ENCODE data around the gene ZPR1. TPM values are rescaled to one million over a fixed set of nuclear protein-coding genes. Genes with fewer than 3 reads are reported as not detected.

Gene ZPR1
- total and polyA plus RNA-seq, 3 experiments from 2014 or later: 47.6 to 124 (median 118) TPM

GRCh38 chr11:116725434-116726221, 62.2 kb downstream of the ZPR1 start:
- Histone ChIP-seq H3K9me3 (ENCODE audit: low read length) (no peaks in the 10 kb centered on the region), H3K27me3 (ENCODE audit: insufficient read depth, low read length, poor library complexity, severe bottlenecking) (no peaks in the 10 kb centered on the region), H3K4me3 (ENCODE audit: low read length) (no peak overlapping the region), H3K36me3 (ENCODE audit: insufficient read depth, low read length) (no peaks in the 10 kb centered on the region), H3K4me1 (ENCODE audit: insufficient read depth, low read length) (no peaks in the 10 kb centered on the region), H3K27ac (ENCODE audit: low read depth, low read length) (no peak overlapping the region)
- Mint-ChIP-seq H3K27me3 (peaks cover 16 to 41% of the 10 kb centered on the region in 2 donors), H3K4me1 (no peaks in the 10 kb centered on the region), H3K9me3 (no peaks in the 10 kb centered on the region), H3K27ac (no peak overlapping the region), H3K36me3 (no peaks in the 10 kb centered on the region), H3K4me3 (no peak overlapping the region)
- ChIA-PET CTCF (no interaction called here), POLR2A (no interaction called here)
- no peak for DNase-seq

- H3K27me3 ChIP-seq (ENCODE audit: insufficient read depth, low read length, poor library complexity, severe bottlenecking): no peaks in the 10 kb centered on the region
- no peaks in the 10 kb centered on the region for H3K9me3 Mint-ChIP-seq
- peaks cover 16 to 40% of the 10 kb centered on the region in 2 donors for H3K27me3 Mint-ChIP-seq
- POLR2A ChIA-PET: no interaction called here
- no peak overlapping the region for H3K27ac ChIP-seq (ENCODE audit: low read depth, low read length)
- H3K9me3 ChIP-seq (ENCODE audit: low read length): no peaks in the 10 kb centered on the region
- H3K36me3 Mint-ChIP-seq: no peaks in the 10 kb centered on the region
- no peak for DNase-seq
- CTCF ChIA-PET: no interaction called here
- no peak overlapping the region for H3K4me3 ChIP-seq (ENCODE audit: low read length)
- H3K4me1 ChIP-seq (ENCODE audit: insufficient read depth, low read length): no peaks in the 10 kb centered on the region
- H3K36me3 ChIP-seq (ENCODE audit: insufficient read depth, low read length): no peaks in the 10 kb centered on the region
- H3K27ac Mint-ChIP-seq: no peak overlapping the region
- H3K4me3 Mint-ChIP-seq: no peak overlapping the region
- no peaks in the 10 kb centered on the region for H3K4me1 Mint-ChIP-seq
These were observed 63.0 kb downstream of the ZPR1 start for GRCh38 chr11:116724813-116725212.

Other genes starting within 250 kb of the ZPR1 start
- gene BUD13, start 15.0 kb downstream of the ZPR1 start, total RNA-seq: 10 to 100 TPM; 31.4 to 32.3 TPM
- gene BUD13, start 15.0 kb downstream of the ZPR1 start, polyA plus RNA-seq: 15.0 TPM
- not detected for gene APOA5, start 3.9 kb upstream of the ZPR1 start, total RNA-seq
- gene APOA5, start 3.9 kb upstream of the ZPR1 start, polyA plus RNA-seq: not detected
- gene APOA4, start 35.3 kb upstream of the ZPR1 start, total RNA-seq: not detected
- not detected for gene APOA4, start 35.3 kb upstream of the ZPR1 start, polyA plus RNA-seq
- gene APOC3, start 41.9 kb upstream of the ZPR1 start, total RNA-seq: not detected
- not detected for gene APOC3, start 41.9 kb upstream of the ZPR1 start, polyA plus RNA-seq
- under 1 TPM; 0.33 to 0.48 TPM for gene APOA1, start 49.6 kb upstream of the ZPR1 start, total RNA-seq
- gene APOA1, start 49.6 kb upstream of the ZPR1 start, polyA plus RNA-seq: not detected